Subcutaneous adipose tissue (tissue), 4 donors: ENCODE results near the gene CFAP46. TPM values are rescaled to one million over a fixed set of nuclear protein-coding genes. Genes with fewer than 3 reads are reported as not detected.

ENCODE experiments used
- CTCF ChIP-seq: fragments of 450-650 bp; IDR thresholded peaks from one replicate; pipeline ENCODE4 v1.5.1; 2016; ENCODE audit warnings: low read depth, mild to moderate bottlenecking, control low read depth, antibody characterized with exemption, moderate library complexity
- total RNA-seq, 4 donors: library from RNA; depleted of rRNA; stranded (reverse); fragments of >200 nt; gene quantifications; one replicate each; pipeline ENCODE4 v1.1.0, GENCODE V29; 2016

The CFAP46 gene
- total RNA-seq, 4 donors from 2014 or later, result not detected

GRCh38 chr10:132856869-132857524 is 85.4 kb downstream of the CFAP46 start:
- no peak for TF ChIP-seq CTCF

GRCh38 chr10:132855889-132856288 is 86.5 kb downstream of the CFAP46 start:
- no peak for TF ChIP-seq CTCF

GRCh38 chr10:132851451-132851850 is 90.9 kb downstream of the CFAP46 start:
- TF ChIP-seq CTCF, result no peak

GRCh38 chr10:132850896-132851295 is 91.5 kb downstream of the CFAP46 start:
- no peak for TF ChIP-seq CTCF

- TF ChIP-seq CTCF, result no peak
Measured at GRCh38 chr10:132850246-132850645, 92.1 kb downstream of the CFAP46 start.

GRCh38 chr10:132849546-132850031 is 92.8 kb downstream of the CFAP46 start:
- TF ChIP-seq CTCF, result no peak

- no peak for TF ChIP-seq CTCF
Measured at GRCh38 chr10:132848951-132849545, 93.3 kb downstream of the CFAP46 start.
